ENCODE results near the gene DSCAML1. TPM values are rescaled to one million over a fixed set of nuclear protein-coding genes. Genes with fewer than 3 reads are reported as not detected.

DSCAML1 gene
- total RNA-seq, 1 experiment from 2014 or later = not detected

- Histone ChIP-seq H3K4me2 (ENCODE audit: low read length) (no peak overlapping the region), H3K4me3 (replicated peaks in 1 of 2; ENCODE audit: low read depth in 1 of 2, low read length in 2 of 2) (no peak overlapping the region), H3K9me2 (ENCODE audit: insufficient read depth) (no peaks in the 10 kb centered on the region), H3K27me3 (ENCODE audit: insufficient read depth, low read length) (no peaks in the 10 kb centered on the region), H3K79me2 (ENCODE audit: insufficient read depth, low read length) (no peaks in the 10 kb centered on the region), H3K36me3 (ENCODE audit: control insufficient read depth in 1 of 2, insufficient read depth in 2 of 2, low read length in 2 of 2) (peaks cover 5 to 10% of the 10 kb centered on the region in 2 experiments; a peak in 3 of 4 replicates), H3K9me3 (ENCODE audit: control insufficient read depth in 1 of 2, insufficient read depth in 1 of 2, low read depth in 1 of 2, low read length in 2 of 2) (no peaks in the 10 kb centered on the region), H3K9ac (ENCODE audit: low read length) (no peak overlapping the region), H3K27ac (ENCODE audit: low read depth, low read length) (no peak overlapping the region), H3K4me1 (ENCODE audit: control insufficient read depth in 1 of 2, insufficient read depth in 2 of 2, low read length in 2 of 2) (peaks cover 0 to 7% of the 10 kb centered on the region in 2 experiments; a peak in 2 of 4 replicates), H2AFZ (ENCODE audit: low read depth, low read length, poor library complexity, severe bottlenecking) (no peak overlapping the region), H4K20me1 (ENCODE audit: insufficient read depth) (no peaks in the 10 kb centered on the region)
- RAD21 ChIA-PET (ENCODE audit: low non-redundant PET in 1 of 2, low total read pairs in 2 of 2, uncharacterized antibody in 2 of 2, unreplicated experiment in 2 of 2) = no interaction called here
- DNase-seq (ENCODE audit: low read depth, low spot score) (no peak), ATAC-seq (no peak)
- intact Hi-C loops (cut with micrococcal nuclease) = no loop called here
- CTCF ChIA-PET = no interaction called here
- TF ChIP-seq SP1 (IDR thresholded peaks at IDR 0.05; ENCODE audit: low read depth) = no peak
- no peak for TF ChIP-seq TCF7L2 (IDR thresholded peaks at IDR 0.05; ENCODE audit: borderline replicate concordance, extremely low read depth, insufficient read depth, insufficient read length)
- TF ChIP-seq ZBTB33 (IDR thresholded peaks at IDR 0.05; ENCODE audit: extremely low read depth, insufficient replicate concordance, low read length) = no peak
- TF ChIP-seq POLR2A (IDR thresholded peaks at IDR 0.05; ENCODE audit: borderline replicate concordance, extremely low read depth, insufficient read depth, insufficient read length) = no peak
- no peak for TF ChIP-seq EGR1 (IDR thresholded peaks at IDR 0.05; ENCODE audit: low read depth)
- TF ChIP-seq, protein P1, sequence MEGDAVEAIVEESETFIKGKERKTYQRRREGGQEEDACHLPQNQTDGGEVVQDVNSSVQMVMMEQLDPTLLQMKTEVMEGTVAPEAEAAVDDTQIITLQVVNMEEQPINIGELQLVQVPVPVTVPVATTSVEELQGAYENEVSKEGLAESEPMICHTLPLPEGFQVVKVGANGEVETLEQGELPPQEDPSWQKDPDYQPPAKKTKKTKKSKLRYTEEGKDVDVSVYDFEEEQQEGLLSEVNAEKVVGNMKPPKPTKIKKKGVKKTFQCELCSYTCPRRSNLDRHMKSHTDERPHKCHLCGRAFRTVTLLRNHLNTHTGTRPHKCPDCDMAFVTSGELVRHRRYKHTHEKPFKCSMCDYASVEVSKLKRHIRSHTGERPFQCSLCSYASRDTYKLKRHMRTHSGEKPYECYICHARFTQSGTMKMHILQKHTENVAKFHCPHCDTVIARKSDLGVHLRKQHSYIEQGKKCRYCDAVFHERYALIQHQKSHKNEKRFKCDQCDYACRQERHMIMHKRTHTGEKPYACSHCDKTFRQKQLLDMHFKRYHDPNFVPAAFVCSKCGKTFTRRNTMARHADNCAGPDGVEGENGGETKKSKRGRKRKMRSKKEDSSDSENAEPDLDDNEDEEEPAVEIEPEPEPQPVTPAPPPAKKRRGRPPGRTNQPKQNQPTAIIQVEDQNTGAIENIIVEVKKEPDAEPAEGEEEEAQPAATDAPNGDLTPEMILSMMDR (IDR thresholded peaks at IDR 0.05 in 2 of 3, conservative IDR thresholded peaks at IDR 0.05 in 1 of 3; ENCODE audit: borderline replicate concordance in 1 of 3, insufficient read depth in 1 of 3, low read depth in 2 of 3, low read length in 2 of 3) = no peak
- no peak for TF ChIP-seq SRF (IDR thresholded peaks at IDR 0.05; ENCODE audit: low read depth)
- no peak for TF ChIP-seq CBX3 (IDR thresholded peaks at IDR 0.05; ENCODE audit: low read depth)
- no peak for TF ChIP-seq CEBPB (IDR thresholded peaks at IDR 0.05; ENCODE audit: low read depth)
- TF ChIP-seq ZNF274 (IDR thresholded peaks at IDR 0.05; ENCODE audit: low read depth, low read length) = no peak
- TF ChIP-seq ZFX (IDR thresholded peaks at IDR 0.05) = no peak
- TF ChIP-seq ELF1 (IDR thresholded peaks at IDR 0.05; ENCODE audit: borderline replicate concordance, low read depth) = no peak
- TF ChIP-seq RAD21 (IDR thresholded peaks at IDR 0.05; ENCODE audit: low read depth) = no peak
- TF ChIP-seq, protein P2, sequence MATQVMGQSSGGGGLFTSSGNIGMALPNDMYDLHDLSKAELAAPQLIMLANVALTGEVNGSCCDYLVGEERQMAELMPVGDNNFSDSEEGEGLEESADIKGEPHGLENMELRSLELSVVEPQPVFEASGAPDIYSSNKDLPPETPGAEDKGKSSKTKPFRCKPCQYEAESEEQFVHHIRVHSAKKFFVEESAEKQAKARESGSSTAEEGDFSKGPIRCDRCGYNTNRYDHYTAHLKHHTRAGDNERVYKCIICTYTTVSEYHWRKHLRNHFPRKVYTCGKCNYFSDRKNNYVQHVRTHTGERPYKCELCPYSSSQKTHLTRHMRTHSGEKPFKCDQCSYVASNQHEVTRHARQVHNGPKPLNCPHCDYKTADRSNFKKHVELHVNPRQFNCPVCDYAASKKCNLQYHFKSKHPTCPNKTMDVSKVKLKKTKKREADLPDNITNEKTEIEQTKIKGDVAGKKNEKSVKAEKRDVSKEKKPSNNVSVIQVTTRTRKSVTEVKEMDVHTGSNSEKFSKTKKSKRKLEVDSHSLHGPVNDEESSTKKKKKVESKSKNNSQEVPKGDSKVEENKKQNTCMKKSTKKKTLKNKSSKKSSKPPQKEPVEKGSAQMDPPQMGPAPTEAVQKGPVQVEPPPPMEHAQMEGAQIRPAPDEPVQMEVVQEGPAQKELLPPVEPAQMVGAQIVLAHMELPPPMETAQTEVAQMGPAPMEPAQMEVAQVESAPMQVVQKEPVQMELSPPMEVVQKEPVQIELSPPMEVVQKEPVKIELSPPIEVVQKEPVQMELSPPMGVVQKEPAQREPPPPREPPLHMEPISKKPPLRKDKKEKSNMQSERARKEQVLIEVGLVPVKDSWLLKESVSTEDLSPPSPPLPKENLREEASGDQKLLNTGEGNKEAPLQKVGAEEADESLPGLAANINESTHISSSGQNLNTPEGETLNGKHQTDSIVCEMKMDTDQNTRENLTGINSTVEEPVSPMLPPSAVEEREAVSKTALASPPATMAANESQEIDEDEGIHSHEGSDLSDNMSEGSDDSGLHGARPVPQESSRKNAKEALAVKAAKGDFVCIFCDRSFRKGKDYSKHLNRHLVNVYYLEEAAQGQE (IDR thresholded peaks at IDR 0.05; ENCODE audit: low read depth) = no peak
- TF ChIP-seq, protein P3, sequence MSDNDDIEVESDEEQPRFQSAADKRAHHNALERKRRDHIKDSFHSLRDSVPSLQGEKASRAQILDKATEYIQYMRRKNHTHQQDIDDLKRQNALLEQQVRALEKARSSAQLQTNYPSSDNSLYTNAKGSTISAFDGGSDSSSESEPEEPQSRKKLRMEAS (IDR thresholded peaks at IDR 0.05) = no peak
- no TSS peak for BruUV-seq (replicated peaks)
- POLR2A ChIA-PET = no interaction called here
Measured at GRCh38 chr11:117385471-117385870, 411.5 kb downstream of the DSCAML1 start.

Data from HCT116 (cell line).